GM12874 (cell line): ENCODE results near the gene PARD6A.

Experiments
- TF ChIP-seq, protein P1 (sequence below): IDR thresholded peaks from 2 replicates; pipeline ENCODE4 v1.5.1; 2011; ENCODE audit warnings: low read depth, mild to moderate bottlenecking, control low read depth, low read length, moderate library complexity; ENCODE audit not compliant: insufficient read depth

The PARD6A gene

DNA sequence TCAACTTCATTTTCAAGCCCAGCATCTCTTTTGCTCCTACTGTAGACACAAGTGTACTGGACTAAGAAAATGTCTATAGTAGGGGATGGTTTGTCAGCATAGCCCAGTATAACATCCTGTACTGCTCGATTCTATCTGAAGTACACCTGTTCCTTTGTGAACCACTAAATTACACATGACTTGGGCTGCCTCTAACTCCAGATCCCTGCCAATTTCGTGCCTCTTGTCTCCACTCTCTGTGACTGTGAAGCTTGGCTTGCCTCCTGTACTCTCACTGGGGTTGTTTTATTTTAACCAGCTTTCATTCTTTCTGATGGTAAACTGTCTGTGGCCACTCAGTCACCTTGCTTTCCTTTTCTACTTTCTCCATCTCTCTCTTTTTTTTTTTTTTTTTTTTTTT is 33.9 kb downstream of the PARD6A start:
- TF ChIP-seq, protein P1, sequence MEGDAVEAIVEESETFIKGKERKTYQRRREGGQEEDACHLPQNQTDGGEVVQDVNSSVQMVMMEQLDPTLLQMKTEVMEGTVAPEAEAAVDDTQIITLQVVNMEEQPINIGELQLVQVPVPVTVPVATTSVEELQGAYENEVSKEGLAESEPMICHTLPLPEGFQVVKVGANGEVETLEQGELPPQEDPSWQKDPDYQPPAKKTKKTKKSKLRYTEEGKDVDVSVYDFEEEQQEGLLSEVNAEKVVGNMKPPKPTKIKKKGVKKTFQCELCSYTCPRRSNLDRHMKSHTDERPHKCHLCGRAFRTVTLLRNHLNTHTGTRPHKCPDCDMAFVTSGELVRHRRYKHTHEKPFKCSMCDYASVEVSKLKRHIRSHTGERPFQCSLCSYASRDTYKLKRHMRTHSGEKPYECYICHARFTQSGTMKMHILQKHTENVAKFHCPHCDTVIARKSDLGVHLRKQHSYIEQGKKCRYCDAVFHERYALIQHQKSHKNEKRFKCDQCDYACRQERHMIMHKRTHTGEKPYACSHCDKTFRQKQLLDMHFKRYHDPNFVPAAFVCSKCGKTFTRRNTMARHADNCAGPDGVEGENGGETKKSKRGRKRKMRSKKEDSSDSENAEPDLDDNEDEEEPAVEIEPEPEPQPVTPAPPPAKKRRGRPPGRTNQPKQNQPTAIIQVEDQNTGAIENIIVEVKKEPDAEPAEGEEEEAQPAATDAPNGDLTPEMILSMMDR = no peak

DNA sequence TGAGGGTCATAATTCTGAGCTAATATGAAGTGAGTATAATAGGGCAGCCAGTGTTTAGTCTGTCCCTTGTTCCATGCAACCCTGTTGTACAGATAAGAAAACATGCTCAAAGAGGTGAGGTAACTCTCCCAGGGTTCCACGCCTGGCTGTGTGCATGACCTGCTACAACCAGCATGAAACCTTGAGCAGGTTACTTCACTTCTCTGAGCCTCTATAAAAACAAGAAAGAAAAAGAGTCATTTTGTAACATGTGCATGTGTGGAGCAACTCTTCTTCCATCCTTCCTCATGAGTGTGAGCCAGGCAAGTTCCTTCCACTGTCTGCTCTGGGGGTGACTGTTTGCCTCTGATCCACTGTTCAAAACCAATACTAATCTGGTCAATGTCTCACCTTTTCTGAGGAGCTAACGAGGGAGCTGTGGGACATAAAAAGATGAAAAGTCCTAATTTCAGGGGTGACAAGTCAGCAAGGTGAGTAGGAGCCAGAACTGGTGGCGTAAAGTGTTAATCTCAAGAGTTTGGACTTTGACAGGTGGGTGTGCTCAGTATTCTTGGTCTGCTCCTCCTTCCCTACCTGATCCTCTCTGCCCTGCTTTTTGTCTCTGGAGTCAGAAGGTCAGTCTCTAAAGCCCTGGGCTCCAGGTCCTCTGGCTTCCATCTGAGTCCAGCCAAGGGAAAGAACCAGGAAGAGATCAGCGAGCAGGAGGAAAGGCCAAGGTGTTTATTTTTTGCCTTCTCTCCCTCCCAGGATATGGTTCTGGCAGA is 36.8 kb downstream of the PARD6A start:
- TF ChIP-seq, protein P1 = no peak

DNA sequence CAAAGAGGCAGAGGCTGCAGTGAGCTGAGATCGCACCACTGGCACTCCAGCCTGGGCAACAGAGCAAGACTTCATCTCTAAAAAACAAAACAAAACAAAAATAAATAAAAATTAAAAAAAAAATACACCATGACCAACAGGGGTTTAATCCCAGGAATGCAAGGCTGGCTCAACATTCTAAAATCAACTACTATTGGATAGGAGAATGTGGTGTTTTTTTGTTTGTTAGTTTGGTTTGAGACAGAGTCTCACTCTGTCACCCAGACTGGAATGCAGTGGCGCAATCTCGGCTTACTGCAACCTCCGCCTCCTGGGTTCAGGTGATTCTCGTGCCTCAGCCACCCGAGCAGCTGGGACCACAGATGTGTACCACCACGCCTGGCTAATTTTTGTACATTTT is 38.5 kb downstream of the PARD6A start:
- TF ChIP-seq, protein P1 = no peak

DNA sequence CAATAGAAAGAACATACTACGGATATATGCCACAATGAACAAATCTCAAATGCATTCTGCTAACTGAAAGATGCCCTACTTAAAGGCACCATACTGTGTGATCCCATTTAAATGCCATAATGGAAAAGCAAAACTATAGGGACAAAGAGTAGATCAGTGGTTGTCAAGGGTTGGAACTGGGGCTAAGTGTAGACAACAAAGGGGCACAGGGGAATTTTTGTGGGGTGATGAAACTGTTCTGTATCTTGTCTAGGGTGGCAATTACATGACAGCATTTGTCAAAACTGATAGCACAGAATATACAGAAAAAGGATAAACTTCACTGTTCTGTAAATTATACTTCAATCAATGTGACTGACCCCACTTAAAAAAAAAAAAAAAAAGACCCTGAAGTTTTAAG is 40.7 kb downstream of the PARD6A start:
- TF ChIP-seq, protein P1 = no peak

DNA sequence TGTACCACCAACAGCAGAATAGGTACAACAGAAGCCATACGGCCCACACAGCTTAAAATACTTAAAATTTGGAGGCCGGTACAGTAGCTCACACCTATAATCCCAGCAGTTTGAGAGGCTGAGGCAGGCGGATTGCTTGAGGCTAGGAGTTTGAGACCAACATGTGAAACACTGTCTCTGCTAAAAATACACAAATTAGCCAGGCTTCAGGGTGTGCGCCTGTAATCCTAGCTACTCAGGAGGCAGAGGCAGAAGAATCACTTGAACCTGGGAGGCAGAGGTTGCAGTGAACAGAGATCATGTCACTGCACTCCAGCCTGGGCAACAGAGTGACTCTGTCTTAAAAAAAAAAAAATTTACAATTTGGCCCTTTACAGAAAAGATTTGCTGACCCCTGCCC is 41.4 kb downstream of the PARD6A start:
- TF ChIP-seq, protein P1 = no peak

DNA sequence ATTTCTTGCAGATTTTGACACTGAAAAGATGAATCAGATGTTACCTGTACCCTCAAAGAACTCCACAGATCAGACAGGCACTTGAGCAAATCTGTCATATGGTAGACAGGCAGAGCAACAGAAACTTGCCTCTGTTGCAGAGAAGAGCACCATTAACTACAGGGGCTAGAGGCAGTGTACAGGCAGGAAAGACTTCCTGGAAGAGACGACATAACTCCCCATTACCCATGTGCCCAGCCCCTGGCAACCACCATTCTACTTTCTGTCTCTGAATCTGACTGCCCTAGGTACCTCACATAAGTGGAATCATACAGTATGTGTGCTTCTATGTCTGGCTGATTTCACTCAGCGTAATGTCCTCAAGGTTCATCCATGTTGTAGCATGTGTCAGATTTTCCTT is 42.9 kb downstream of the PARD6A start:
- TF ChIP-seq, protein P1 = no peak

DNA sequence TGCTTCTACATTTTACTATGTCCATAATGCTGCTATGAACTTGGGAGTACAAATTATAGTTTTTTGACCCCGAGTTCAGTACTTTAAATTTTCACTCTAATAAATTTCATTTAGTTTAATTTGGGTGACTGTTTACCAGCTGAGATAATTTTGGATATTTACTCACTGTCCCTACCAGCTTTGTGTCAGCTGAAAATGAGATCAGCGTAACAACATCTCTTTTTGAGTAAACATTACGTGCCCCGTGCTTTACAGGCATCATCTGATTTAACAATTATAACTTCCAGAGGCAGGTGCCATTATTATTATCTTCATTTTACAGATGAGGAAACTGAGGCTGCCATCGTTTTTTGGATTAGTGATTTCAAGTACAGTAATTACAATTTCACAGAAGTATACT is 43.4 kb downstream of the PARD6A start:
- TF ChIP-seq, protein P1 = no peak
